Pericardium fibroblast (primary cell): Measurements from ENCODE around the gene SEPSECS. TPM values are rescaled to one million over a fixed set of nuclear protein-coding genes. Genes with fewer than 3 reads are reported as not detected.

ENCODE experiments used
- total RNA-seq: library from RNA; depleted of rRNA; stranded (reverse); fragments of >200 nt; gene quantifications from 2 replicates; pipeline ENCODE4 v1.2.3, GENCODE V29; 2015

Gene SEPSECS
- 3.3 and 4.4 TPM in 2 replicates for total RNA-seq

DNA sequence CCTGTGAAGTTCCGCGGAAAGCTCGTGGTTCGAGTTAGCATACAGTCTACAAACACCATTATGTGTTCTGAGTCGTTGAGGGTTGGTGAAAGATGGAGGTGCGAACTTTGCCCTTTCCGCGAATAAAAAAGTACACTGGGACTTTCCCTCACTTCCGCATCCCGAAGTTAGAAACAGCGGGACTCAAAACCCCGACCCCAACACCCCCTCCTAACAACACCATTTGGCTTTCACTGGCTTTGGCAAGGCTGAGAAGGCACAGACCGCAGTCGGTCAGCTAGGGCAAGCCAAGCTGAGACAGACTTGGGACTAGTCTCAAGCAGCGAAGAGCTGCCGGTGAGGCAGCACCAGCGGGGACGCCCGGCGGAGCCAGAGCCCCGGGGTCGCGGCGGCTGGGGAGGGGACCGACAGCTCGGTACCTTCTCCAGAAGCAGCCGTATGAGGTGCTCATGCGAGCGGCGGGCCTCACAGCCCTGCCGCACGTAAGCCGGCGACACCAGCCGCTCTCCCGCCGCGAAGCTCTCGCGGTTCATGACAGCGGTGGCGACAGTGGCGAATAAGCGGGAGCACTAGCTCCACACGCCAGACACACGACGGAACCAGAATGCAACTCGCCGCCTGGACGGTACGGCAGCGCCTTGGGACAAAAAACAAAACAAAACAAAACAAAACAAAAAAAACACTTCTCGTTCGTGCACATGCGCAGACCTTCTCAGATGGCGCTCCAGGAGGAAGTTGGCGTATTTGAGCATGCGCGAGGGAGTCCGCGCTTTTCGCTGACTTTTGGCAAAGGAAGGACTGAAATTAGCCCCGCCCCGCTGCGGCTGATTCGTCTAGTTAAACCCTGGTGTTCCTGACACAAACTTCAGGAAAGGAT, at the start of gene SEPSECS:
Gene SEPSECS (minus strand): TSS at position 613 of the 877 bp plus-strand sequence. CDS start 80 bp downstream, at position 533.

Other genes with a start within 250 kb of the SEPSECS start
- 3.5 and 12.1 TPM in 2 replicates for gene CCDC149, start 247.4 kb downstream of the SEPSECS start, total RNA-seq
- gene LGI2, start 129.5 kb downstream of the SEPSECS start, total RNA-seq = 0.94 and 1.4 TPM in 2 replicates
- gene PI4K2B, start 73.6 kb upstream of the SEPSECS start, total RNA-seq = 11.3 and 13.3 TPM in 2 replicates
- 9.0 and 9.6 TPM in 2 replicates for gene ZCCHC4, start 152.3 kb upstream of the SEPSECS start, total RNA-seq
- 10.5 and 15.2 TPM in 2 replicates for gene ANAPC4, start 216.8 kb upstream of the SEPSECS start, total RNA-seq